Measurements from ENCODE around the gene UBE3A.

UBE3A gene

DNA sequence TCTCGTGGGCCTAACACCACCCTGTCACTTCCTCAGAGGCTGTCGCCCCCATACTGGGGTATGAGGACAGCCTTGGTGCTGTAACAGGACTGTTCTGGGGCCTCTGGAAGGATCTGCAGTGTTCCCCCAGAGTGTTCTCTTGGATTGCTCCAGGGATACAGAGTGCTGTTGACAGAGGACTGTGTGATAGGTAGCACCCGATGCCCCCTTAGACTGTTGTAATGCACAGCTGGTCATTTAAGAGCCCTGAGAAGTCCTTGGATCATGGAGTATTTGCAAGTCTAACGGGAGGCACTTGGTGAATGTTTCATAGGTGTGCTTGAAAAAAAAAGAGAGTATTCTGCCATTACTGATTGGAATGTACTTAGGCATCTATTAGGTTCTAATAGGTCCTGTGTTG lies 35.4 kb upstream of the UBE3A start:
- DNase-seq (ENCODE audit: low read depth), result no peak
- TF ChIP-seq, protein P1, sequence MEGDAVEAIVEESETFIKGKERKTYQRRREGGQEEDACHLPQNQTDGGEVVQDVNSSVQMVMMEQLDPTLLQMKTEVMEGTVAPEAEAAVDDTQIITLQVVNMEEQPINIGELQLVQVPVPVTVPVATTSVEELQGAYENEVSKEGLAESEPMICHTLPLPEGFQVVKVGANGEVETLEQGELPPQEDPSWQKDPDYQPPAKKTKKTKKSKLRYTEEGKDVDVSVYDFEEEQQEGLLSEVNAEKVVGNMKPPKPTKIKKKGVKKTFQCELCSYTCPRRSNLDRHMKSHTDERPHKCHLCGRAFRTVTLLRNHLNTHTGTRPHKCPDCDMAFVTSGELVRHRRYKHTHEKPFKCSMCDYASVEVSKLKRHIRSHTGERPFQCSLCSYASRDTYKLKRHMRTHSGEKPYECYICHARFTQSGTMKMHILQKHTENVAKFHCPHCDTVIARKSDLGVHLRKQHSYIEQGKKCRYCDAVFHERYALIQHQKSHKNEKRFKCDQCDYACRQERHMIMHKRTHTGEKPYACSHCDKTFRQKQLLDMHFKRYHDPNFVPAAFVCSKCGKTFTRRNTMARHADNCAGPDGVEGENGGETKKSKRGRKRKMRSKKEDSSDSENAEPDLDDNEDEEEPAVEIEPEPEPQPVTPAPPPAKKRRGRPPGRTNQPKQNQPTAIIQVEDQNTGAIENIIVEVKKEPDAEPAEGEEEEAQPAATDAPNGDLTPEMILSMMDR (IDR thresholded peaks at IDR 0.05; ENCODE audit: low read depth, low read length, missing control alignments), result no peak
- no peak overlapping the region for H3K4me3 ChIP-seq (ENCODE audit: low read depth, low read length)
- in situ Hi-C loops (cut with HindIII; ENCODE audit: low sequenced_read_pairs), result no loop called here

DNA sequence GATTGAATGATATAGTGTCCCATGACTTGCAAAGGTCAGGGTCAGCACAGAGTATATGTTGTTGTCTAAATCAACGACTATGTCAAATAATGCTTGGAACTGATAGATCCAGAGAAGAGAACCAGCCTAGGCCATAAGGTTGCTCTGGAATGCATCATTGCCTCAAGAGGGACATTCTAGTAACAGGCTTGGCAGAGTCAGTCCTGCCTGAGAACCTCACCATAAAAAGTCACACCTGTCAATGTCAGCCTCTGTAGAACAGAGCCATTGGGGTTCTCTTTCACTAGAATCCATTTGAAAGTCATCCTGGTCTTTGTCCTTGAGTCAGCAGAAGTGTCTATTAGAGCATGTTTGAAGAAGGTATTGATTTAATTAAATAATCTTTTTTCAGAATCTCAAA lies 31.4 kb upstream of the UBE3A start:
- DNase-seq (ENCODE audit: low read depth), result no peak

DNA sequence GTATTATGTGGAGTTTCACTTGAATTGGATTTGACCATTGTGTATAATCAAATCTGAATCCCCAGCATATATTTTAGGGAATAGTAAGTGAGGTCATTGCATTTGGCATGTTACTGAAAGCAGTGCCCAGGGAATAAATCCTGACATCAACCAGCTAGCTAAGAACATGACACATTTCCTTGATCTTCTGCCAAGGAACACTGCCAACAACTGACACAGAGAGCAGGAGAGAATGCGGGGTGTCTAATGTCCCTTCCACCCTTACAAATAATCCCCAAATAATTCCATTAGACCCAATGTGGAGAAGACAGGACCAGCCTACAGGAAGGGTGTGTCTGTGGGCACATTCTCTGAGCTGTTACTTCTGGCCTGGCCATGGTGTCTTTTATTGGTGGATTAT lies 30.6 kb upstream of the UBE3A start:
- no peak overlapping the region for H3K4me3 ChIP-seq (ENCODE audit: low read depth, low read length)
- TF ChIP-seq, protein P1 (IDR thresholded peaks at IDR 0.05; ENCODE audit: low read depth, low read length, missing control alignments), result no peak
- no peak for DNase-seq (ENCODE audit: low read depth)
- in situ Hi-C loops (cut with HindIII; ENCODE audit: low sequenced_read_pairs), result no loop called here

More for the DNA sequence above, 31.4 kb upstream of the UBE3A start:
- in situ Hi-C loops (cut with HindIII; ENCODE audit: low sequenced_read_pairs), result no loop called here
- H3K4me3 ChIP-seq (ENCODE audit: low read depth, low read length), result no peak overlapping the region
- TF ChIP-seq, protein P1 (IDR thresholded peaks at IDR 0.05; ENCODE audit: low read depth, low read length, missing control alignments), result no peak

DNA sequence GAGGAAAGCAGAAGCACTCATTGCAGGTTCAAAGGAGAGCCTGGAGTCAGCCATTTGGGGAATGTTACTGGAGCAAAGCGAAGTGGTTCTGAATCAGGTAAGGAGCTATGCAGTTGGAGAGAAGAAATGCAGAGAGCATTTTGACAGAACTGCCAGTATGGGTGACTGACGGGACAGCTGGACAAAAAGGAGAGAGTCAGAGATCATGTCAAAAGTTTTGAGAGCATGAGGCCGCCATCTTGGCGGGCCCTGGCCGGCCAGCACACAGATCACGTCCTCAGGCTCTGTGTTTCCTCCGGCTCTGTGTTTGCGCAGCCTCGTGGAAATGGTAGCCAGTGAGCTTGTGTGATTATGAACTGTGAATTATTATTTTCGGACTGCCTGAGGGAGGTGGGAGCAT lies 29.8 kb upstream of the UBE3A start:
- in situ Hi-C loops (cut with HindIII; ENCODE audit: low sequenced_read_pairs), result no loop called here
- TF ChIP-seq, protein P1 (IDR thresholded peaks at IDR 0.05; ENCODE audit: low read depth, low read length, missing control alignments), result no peak
- DNase-seq (ENCODE audit: low read depth), result no peak
- no peak overlapping the region for H3K4me3 ChIP-seq (ENCODE audit: low read depth, low read length)

DNA sequence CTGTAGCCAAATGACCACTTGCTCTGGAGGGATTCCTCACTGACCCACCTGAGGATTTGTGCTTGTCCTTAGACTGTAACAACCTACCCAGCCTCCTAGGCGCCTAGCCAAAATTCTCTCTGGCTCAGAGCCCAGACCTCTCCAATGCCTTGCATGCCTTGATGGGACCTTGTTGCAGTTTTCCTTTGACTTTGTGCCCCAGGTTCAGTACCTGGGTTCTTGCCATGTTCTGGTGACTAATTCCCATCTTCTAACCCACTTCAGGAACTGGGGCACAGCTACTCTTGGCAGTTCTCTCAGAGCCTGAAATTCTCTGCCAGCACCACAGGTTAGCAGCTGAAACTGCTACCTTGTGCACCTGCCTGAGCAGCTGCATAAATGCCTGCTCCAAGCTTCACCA lies 27.0 kb upstream of the UBE3A start:
- H3K4me3 ChIP-seq (ENCODE audit: low read depth, low read length), result no peak overlapping the region
- TF ChIP-seq, protein P1 (IDR thresholded peaks at IDR 0.05; ENCODE audit: low read depth, low read length, missing control alignments), result no peak
- in situ Hi-C loops (cut with HindIII; ENCODE audit: low sequenced_read_pairs), result no loop called here
- DNase-seq (ENCODE audit: low read depth), result no peak

DNA sequence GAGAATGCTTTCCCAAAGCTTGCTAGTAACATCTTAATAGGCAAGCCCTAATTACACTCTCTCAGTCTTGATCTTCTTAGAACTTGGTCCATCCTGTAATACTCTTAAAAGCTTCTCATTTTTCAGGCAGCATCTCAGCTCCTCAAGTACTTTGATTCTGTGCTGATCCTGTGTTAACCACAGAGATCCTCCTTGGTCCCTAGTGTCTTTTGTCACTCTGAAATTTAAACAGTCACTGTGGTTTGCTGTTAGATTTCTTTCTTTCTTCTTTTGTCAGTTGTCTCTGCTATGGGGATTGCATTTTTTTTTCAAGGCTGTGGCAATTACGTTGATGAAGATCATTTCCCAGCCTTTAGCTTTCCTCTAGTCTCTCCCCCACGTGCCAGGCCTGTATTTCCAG lies 26.0 kb upstream of the UBE3A start:
- in situ Hi-C loops (cut with HindIII; ENCODE audit: low sequenced_read_pairs), result no loop called here

More for the DNA sequence above, 26.0 kb upstream of the UBE3A start:
- TF ChIP-seq, protein P1 (IDR thresholded peaks at IDR 0.05; ENCODE audit: low read depth, low read length, missing control alignments), result no peak
- DNase-seq (ENCODE audit: low read depth), result no peak
- no peak overlapping the region for H3K4me3 ChIP-seq (ENCODE audit: low read depth, low read length)
